Fibroblast of peridontal ligament (primary cell): ENCODE measurements around the gene TUBA4B.
A peak's percentile ranks its signal among the peaks of the same experiment; 100 is the strongest.

ENCODE experiments used
- DNase-seq: peaks from one replicate; pipeline ENCODE4 v3.0.0-alpha.2; 2010; ENCODE audit errors: extremely low read depth

TUBA4B gene

GRCh38 chr2:219314804-219315468 lies 61.9 kb downstream of the TUBA4B start:
- DNase-seq, result peak; percentile 39
